ENCODE results near the gene ZNF276.
"Not testable (repeated sequence)": the region's sequence is repeated elsewhere in the genome, so short reads cannot be mapped to it uniquely, and the experiment has no call there.

Gene ZNF276, protein sequence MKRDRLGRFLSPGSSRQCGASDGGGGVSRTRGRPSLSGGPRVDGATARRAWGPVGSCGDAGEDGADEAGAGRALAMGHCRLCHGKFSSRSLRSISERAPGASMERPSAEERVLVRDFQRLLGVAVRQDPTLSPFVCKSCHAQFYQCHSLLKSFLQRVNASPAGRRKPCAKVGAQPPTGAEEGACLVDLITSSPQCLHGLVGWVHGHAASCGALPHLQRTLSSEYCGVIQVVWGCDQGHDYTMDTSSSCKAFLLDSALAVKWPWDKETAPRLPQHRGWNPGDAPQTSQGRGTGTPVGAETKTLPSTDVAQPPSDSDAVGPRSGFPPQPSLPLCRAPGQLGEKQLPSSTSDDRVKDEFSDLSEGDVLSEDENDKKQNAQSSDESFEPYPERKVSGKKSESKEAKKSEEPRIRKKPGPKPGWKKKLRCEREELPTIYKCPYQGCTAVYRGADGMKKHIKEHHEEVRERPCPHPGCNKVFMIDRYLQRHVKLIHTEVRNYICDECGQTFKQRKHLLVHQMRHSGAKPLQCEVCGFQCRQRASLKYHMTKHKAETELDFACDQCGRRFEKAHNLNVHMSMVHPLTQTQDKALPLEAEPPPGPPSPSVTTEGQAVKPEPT

DNA sequence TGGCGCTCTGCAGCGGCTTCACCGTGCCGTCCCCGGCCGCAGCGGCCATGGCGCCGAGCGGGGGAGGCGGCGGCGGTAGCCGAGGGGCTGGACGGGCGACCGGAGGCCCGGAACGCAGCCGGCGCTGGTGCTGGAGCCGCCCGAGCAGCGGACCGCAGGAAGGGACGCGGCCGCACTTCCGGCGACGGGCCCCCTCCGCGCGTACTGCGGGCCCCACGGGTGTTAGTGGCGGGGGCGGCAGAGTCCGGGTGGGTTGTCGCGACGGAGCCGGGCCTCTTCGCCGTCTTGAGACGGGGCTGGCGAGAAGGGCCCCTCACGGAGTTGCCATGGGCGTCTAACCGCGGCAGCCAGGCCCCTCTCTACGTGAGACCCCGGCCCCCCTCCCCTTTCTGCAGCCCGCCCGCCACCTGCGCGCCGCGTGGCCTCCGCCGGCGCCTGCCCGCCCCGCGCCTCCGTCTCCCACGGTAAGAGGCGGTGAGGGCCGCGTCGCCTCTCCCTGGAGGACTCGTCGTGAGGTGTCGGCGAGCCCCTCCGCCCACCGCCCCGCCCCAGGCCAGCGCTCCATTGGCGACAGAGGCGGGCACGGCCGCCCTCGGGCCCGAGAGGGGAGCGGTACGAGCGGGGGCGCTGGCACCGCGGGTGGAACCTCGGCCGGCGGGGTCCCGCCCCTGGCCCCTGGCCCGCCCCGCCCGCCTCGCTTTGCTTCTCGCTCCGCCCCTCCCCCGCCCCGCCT is at the start of gene ZNF276, which contains the start of gene VPS9D1:
Gene ZNF276 (plus strand): TSS at position 725 of the 733 bp plus-strand sequence. CDS start 104 bp downstream, outside the sequence.
Gene VPS9D1 (minus strand): TSS at position 86 of the 733 bp plus-strand sequence. CDS start 37 bp downstream, at position 49.
- peak; percentile 75 for DNase-seq (ENCODE audit: low read depth)

DNA sequence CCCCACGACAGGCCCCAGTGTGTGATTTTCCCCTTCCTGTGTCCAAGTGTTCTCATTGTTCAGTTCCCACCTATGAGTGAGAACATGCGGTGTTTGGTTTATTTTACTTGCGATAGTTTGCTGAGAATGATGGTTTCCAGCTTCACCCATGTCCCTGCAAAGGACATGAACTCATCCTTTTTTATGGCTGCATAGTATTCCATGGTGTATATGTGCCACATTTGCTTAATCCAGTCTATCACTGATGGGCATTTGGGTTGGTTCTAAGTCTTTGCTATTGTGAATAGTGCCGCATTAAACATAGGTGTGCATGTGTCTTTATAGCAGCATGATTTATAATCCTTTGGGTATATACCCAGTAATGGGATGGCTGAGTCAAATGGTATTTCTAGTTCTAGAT is 49.8 kb upstream of the ZNF276 start:
- DNase-seq (ENCODE audit: low read depth), result not testable (repeated sequence)

DNA sequence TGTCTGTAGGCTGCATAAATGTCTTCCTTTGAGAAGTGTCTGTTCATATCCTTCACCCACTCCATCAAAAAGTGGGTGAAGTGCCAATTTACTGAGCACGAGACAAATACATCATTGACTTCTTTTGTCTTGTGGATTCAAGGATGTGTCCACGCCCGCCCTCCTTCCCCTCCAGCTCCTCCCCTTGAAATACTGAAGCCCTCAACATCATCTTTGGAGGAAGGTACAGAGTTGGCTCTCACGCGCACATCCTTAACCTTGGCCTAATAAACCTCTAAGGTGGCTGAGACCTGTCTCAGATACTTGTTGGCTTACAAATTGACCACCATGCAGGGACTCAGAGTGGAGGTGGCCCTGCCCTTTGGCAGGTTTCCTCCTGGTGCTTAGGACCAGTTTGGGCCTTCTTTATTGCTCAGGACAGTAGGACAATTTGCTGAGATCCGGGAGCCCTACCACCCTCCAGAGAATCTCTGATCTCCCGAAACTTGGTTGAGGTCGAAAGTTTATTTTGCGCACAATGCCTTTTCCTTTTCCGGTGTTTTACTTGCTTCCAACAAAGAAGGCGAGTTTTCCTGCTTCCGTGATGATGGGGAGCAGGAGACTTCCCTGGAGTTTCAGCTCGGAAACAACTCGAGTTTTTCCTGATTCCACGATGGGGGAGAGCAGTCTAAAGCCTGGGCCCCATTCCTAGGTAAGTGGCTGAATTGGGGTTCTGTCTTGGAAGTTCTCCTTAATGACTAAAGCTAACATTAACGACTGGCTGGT is 49.0 kb upstream of the ZNF276 start:
- DNase-seq (ENCODE audit: low read depth), result no peak

DNA sequence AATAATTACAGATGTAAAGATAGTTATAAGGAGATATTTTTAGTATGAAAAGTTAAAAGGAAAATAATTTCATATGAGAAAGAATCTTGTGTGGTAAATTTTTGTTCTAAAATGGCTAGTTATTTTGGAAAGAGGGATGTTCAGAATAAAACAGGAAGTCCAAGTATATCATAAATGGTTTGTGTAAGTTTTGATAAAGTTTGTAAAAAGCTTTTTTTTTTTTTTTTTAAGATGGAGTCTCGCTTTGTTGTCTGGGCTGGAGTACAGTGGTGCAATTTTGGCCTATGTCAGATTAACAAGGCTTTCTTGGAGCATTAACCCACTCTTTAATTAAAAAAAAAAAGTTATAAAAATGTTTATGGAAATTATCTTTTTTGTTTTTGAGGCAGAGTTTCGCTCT is 43.1 kb upstream of the ZNF276 start:
- no peak for DNase-seq (ENCODE audit: low read depth)

DNA sequence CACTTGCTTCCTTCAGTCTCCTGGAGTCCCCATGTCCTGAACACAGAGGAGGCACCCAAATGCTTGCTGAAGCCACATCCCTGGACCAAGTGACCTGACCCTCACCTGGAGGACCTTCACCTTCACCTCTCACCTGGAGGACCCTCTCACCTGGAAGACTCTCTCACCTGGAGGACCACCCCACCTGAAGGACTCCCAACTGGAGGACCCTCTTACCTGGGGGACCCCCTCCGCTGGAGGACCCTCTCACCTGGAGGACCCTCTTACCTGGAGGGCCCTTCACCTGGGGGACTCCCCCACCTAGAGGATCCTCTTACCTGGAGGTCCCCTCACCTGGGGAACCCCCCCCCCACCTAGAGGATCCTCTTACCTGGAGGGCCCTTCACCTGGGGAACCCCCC is 35.4 kb upstream of the ZNF276 start:
- no peak for DNase-seq (ENCODE audit: low read depth)

DNA sequence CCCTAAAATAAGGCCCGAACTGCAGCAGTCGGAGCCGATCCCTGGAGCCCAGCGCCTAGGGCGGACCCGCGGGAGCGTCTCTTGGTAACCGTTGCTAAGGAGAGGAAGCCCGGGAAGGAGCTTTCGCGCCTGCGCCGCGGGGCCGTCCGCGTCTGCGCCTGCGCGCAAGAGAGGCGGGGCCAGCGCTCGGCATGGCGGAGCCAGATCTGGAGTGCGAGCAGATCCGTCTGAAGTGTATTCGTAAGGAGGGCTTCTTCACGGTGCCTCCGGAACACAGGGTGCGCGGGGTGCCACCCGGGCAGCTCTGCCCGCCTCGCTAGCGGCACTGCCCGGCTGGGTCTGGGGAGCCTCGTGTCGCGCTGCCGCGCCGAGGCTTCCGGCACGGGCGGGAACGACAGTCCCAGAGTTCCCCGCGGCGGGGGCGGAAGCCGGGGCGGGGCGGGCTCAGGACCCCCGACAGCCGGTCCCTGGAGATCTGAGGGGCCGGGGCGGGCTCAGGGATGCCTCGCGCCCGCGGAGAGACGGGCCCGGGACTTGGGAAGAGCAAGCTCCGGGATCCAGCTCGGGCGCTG is 34.7 kb upstream of the ZNF276 start, which contains the start of gene CDK10:
Gene CDK10 (plus strand): TSS at position 170 of the 572 bp plus-strand sequence. CDS start 22 bp downstream, at position 192.
- DNase-seq (ENCODE audit: low read depth), result peak; percentile 86

DNA sequence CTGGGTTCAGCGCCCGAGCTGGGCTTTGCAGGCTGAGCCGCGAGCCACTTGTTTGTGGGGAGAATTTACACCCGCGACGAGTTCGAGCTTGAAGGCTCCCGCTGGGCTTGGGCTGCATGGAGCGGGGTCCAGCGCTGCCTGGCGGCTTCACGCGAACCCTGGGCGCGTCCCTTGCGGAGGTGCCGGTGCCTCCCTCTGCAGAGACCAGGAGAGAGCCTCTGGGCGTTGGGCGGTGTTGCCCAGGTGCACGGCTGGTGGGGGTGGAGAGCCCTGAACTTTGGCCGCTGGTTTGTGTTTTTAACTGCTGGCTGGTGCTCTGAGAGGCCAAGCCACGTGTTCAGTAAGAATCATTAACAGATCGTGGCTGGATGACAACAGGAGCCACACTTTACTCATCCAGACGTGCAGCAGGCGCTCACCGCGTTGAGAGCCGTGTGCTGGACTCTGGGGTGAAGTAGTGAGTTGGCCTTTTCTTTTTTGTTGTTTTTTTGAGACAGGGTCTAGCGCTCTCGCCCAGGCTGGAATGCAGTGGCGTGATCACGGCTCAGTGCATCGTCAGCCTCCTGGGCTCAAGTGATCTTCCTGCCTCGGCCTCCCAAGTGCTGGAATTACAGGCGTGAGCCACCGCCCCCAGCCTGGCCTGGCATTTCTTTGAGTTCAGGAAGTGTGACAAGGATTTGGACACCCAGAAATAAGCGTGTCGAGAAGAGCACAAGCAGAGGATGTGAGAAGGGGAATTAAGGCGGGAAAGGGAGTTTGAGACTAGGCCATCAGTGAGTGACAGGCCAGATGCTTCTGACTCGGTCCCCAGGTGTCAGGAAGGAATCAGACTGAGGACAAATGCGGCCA is 34.0 kb upstream of the ZNF276 start:
- DNase-seq (ENCODE audit: low read depth), result no peak

DNA sequence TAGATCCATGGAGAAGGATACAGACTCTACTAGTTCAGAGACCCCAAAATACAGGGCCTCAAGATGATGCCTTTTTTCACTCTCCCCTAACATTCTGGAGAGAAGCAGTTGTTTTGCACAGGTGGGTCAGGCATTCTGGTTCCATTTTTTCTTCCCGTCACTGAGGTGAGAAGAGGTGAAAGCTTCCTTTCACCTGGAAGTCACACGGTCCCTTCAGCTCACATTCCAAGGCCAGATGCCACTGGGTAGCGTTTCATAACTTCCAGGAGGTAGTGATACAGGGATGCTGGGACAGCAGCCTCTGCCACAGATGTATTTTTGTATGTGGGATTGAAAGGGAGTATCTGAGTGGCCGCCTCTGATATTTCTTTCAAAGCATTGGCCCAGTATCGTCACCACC is 32.9 kb upstream of the ZNF276 start:
- no peak for DNase-seq (ENCODE audit: low read depth)

DNA sequence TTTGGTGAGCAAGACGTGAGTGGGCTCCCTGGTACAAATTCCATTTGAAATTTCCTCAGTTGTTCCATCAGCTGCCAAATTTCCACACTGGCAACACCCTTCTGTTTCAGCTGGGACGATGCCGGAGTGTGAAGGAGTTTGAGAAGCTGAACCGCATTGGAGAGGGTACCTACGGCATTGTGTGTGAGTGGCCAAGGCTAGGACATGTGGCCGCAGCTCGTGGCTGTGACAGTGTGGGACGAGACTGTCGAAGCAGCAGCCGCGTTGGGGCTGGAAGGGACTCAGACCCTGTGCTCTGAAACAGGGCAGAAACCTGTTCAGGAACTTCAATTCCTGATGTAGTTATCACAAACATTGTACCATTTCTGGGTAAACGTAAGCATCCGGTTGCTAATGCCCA is 32.2 kb upstream of the ZNF276 start:
- DNase-seq (ENCODE audit: low read depth), result no peak

DNA sequence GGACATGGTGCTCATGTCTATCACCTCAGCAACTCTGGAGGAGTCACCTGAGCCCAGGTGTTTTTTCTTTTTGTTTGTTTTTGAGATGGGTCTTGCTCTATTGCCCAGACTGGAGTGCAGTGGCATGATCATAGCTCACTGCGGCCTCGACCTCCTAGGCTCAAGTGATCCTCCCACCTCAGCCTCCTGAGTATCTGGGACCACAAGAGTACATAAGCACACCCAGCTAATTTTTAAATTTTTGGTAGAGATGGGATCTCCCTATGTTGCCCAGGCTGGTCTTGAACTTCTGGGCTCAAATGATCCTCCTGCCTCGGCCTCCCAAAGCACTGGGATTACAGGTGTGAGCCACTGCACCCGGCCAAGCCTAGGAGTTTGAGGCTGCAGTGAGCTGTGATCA is 31.7 kb upstream of the ZNF276 start:
- DNase-seq (ENCODE audit: low read depth), result not testable (repeated sequence)

DNA sequence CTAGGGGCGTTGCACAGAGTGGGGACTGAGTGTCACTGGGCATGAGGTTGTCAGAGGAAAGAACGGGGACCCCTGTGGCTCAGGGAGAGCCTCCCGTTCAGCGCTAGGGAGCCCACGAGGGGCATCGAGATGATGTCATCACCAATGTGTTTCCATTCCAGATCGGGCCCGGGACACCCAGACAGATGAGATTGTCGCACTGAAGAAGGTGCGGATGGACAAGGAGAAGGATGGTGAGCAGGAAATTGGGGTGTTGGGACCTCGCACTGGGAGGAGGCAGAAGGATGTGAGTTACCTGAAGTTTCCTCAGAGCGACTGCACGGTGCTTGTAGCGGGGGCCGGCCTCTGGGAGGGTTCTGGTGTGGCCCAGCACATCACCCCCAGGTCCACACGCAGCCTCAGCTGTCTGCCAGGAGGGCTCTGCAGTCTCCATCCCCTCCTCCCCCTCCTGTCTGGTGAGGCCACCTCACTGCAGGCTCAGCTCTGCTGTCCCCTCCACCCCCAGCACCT is 30.9 kb upstream of the ZNF276 start:
- DNase-seq (ENCODE audit: low read depth), result no peak

DNA sequence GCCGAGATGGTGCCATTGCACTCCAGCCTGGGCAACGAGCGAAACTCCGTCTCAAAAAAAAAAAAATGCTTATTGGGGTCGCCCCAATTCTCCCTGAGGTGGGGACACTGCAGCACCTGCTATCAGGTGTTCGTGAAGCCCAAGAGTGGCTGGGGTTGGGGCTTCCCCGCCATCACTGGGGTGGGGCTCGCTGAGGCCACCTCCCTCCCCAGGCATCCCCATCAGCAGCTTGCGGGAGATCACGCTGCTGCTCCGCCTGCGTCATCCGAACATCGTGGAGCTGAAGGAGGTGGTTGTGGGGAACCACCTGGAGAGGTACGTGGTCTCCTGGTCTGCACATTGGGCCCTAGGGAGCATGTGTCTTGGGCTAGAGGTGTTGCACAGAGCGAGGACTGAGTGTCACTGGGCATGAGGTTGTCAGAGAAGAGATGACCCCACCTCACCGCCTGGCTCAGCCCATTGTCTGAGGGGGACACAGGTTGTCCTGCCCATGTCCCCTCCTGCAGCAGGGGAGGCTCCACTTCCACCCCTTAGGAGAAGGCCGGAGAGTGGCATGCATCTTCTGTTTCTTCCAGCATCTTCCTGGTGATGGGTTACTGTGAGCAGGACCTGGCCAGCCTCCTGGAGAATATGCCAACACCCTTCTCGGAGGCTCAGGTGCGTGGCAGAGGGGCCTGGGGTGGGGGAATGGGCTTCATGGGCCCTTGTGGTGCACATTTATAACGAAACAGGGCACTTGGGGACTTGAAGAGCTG is 29.9 kb upstream of the ZNF276 start:
- DNase-seq (ENCODE audit: low read depth), result no peak

DNA sequence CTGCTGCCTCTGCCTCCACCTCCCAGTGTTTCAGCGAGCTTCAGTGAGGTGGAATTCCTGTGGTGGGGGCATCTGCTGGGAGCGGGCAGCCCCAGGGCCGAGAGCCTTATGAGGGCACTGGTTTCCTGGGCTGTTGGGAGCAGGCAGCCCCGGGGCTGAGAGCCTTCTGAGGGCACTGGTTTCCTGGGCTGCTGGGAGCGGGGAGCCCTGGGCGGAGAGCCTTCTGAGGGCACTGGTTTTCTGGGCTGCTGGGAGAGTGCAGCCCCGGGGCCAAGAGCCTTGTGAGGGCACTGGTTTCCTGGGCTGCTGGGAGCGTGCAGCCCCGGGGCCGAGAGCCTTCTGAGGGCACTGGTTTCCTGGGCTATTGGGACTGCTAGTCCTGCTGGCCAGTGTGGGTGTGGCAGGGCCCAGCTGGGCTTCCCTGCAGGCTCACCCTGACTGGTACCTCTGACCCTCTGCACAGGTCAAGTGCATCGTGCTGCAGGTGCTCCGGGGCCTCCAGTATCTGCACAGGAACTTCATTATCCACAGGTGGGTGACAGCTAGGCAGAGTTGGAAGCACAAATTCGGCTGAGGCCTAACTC is 29.3 kb upstream of the ZNF276 start:
- DNase-seq (ENCODE audit: low read depth), result no peak

DNA sequence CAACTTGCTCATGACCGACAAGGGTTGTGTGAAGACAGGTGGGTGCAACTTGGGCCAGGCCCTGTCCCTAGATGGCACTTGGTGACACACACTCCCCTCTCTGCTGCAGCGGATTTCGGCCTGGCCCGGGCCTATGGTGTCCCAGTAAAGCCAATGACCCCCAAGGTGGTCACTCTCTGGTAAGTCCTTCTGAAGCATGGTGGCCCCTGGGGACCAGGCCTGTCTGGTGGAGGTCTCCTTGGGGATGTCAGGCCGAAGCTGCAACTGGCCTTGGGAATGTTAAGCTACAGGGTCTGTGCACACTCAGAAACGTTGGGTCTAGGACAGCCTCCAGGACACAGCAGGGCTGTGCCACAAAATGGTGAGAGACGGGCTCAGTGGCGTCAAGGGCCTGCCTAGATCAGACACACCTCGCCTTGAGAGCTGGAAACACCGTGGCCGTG is 28.0 kb upstream of the ZNF276 start:
- DNase-seq (ENCODE audit: low read depth), result no peak

DNA sequence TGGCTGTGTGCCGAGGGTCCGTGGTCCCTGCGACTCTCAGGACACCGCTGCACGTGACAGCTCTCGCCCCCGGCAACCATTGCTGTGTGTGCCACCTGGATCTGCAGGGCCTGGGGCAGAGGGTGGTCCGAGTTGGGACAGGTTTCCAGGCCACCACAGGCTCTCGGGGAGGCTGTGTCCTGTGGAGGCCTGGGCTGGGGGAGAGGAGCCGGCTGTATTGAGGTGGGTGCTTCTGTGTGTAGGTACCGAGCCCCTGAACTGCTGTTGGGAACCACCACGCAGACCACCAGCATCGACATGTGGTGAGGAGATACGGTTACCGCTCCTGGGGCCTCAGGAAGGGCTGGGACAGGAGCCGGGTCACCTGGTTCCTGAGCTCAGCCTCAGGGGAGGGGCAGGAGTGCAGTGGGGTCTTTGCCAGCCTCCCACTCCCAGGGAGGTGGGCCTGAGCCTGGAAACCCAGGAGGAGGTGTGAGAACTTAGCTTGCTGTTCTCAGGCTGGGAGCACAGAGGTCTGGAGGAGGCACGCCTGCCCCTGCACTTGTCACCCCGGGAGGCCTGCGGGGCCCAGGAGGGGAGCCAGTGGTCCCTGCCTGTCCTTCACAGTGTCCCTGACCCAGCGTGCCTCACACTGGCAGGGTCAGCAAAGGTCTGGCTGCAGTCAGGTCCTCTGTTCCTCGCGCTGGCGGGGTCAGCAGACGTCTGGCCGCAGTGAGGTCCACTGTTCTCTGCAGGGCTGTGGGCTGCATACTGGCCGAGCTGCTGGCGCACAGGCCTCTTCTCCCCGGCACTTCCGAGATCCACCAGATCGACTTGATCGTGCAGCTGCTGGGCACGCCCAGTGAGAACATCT is 27.2 kb upstream of the ZNF276 start:
- no peak for DNase-seq (ENCODE audit: low read depth)

DNA sequence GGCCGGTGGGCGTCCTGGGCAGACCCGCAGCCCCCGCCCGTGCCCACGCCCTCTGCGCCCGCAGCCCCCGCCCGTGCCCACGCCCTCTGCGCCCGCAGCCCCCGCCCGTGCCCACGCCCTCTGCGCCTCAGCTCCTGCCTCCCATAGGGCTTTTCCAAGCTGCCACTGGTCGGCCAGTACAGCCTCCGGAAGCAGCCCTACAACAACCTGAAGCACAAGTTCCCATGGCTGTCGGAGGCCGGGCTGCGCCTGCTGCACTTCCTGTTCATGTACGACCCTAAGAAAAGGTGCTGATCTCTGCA is 26.6 kb upstream of the ZNF276 start:
- not testable (repeated sequence) for DNase-seq (ENCODE audit: low read depth)

DNA sequence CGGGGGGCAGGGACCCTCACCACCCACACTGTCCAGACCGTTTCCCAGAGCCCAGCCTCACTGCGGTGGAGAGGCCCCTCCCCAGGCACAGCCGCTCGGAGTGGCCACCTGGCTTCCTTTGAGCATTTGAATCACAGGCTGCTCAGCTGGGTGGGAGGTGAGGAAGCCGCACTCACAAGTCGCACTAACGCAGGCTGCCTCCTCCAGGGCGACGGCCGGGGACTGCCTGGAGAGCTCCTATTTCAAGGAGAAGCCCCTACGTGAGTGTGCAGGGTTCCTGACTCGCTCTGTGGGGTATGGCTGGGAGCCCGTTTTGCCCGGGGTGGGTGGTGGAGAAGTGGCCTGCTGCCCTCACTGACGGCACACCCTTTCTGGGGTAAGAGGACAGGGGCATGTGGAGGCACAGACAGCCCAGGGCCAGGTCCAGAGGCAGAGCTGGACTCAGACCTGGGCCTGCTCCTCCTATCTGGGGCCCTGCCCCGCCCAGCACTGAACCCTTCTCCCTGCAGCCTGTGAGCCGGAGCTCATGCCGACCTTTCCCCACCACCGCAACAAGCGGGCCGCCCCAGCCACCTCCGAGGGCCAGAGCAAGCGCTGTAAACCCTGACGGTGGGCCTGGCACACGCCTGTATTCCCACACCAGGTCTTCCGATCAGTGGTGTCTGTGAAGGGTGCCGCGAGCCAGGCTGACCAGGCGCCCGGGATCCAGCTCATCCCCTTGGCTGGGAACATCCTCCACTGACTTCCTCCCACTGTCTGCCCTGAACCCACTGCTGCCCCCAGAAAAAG is 26.1 kb upstream of the ZNF276 start:
- no peak for DNase-seq (ENCODE audit: low read depth)

Data from activated T-helper 1 cell treated with Interleukin-2 at 50 U/mL for 16 hours (primary cell).